Liver (tissue), 9 donors: ENCODE data around the gene SNTA1. TPM values are rescaled to one million over a fixed set of nuclear protein-coding genes. Genes with fewer than 3 reads are reported as not detected.

ENCODE experiments used
- DNase-seq: peaks from one replicate; pipeline ENCODE4 v3.0.0-alpha.2; 2017; ENCODE audit warnings: low spot score
- H3K27ac ChIP-seq, 2 donors: one replicate each; pipeline ENCODE4 v1.7.0; 2013; ENCODE audit warnings: inconsistent platforms in 2 of 2, low read length in 2 of 2, control low read depth in 1 of 2, low read depth in 1 of 2, mild to moderate bottlenecking in 1 of 2
- H3K27me3 ChIP-seq, 4 donors: one replicate each; pipeline versions ENCODE4 v1.6.1 to v1.7.0; 2013; ENCODE audit warnings: low read length in 3 of 4, inconsistent platforms in 1 of 4, mild to moderate bottlenecking in 1 of 4, moderate library complexity in 1 of 4; ENCODE audit not compliant: control insufficient read depth in 4 of 4, insufficient read depth in 4 of 4
- H3K36me3 ChIP-seq, 4 donors: one replicate each; pipeline versions ENCODE4 v1.6.1 to v1.7.0; 2013; ENCODE audit warnings: low read length in 3 of 4, mild to moderate bottlenecking in 3 of 4, low read depth in 1 of 4, moderate library complexity in 1 of 4; ENCODE audit not compliant: control insufficient read depth in 4 of 4, insufficient read depth in 3 of 4
- H3K4me1 ChIP-seq, 4 donors: one replicate each; pipeline versions ENCODE4 v1.6.1 to v1.7.0; 2013; ENCODE audit warnings: low read length in 3 of 4, mild to moderate bottlenecking in 3 of 4, moderate library complexity in 1 of 4; ENCODE audit not compliant: control insufficient read depth in 4 of 4, insufficient read depth in 4 of 4
- H3K4me3 ChIP-seq, 3 donors: one replicate each; pipeline versions ENCODE4 v1.6.1 to v1.7.0; 2013; ENCODE audit warnings: low read length in 3 of 3, control low read depth in 1 of 3, low read depth in 1 of 3, mild to moderate bottlenecking in 1 of 3
- H3K9ac ChIP-seq, 2 donors: one replicate each; pipeline ENCODE4 v1.7.0; 2013; ENCODE audit warnings: low read length in 2 of 2, mild to moderate bottlenecking in 2 of 2, moderate library complexity in 2 of 2, control low read depth in 1 of 2, low read depth in 1 of 2
- H3K9me3 ChIP-seq, 4 donors: one replicate each; pipeline versions ENCODE4 v1.6.1 to v1.7.0; 2013; ENCODE audit warnings: low read length in 3 of 4; ENCODE audit not compliant: control insufficient read depth in 4 of 4
- CTCF ChIP-seq: fragments of 150-350 bp; IDR thresholded peaks from 2 replicates; pipeline ENCODE4 v1.5.1; 2017; ENCODE audit warnings: improper control_type of control experiment, low read depth, low read length; ENCODE audit not compliant: missing input control
- EGR1 ChIP-seq, 2 donors: IDR thresholded peaks; 2 replicates each; pipeline ENCODE4 v1.6.1; 2016 to 2018; ENCODE audit warnings: antibody characterized with exemption in 2 of 2, low read depth in 2 of 2
- FOXA1 ChIP-seq: IDR thresholded peaks from 2 replicates; pipeline ENCODE4 v1.6.1; 2016; ENCODE audit warnings: antibody characterized with exemption
- GABPA ChIP-seq, 2 donors: IDR thresholded peaks in 1 of 2; conservative IDR thresholded peaks in 1 of 2; 2 replicates each; pipeline ENCODE4 v1.6.1; 2016; ENCODE audit warnings: antibody characterized with exemption in 2 of 2, mild to moderate bottlenecking in 1 of 2, moderate library complexity in 1 of 2
- HNF4A ChIP-seq, 2 donors: conservative IDR thresholded peaks; 2 replicates each; pipeline ENCODE4 v1.6.1; 2016; ENCODE audit warnings: antibody characterized with exemption in 2 of 2, mild to moderate bottlenecking in 2 of 2
- HNF4G ChIP-seq: IDR thresholded peaks from 2 replicates; pipeline ENCODE4 v1.6.1; 2016; ENCODE audit warnings: antibody characterized with exemption
- JUND ChIP-seq, 2 donors: IDR thresholded peaks; 2 replicates each; pipeline ENCODE4 v1.6.1; 2016; ENCODE audit warnings: antibody characterized with exemption in 2 of 2
- NR2F2 ChIP-seq: IDR thresholded peaks from 2 replicates; pipeline ENCODE4 v1.6.1; 2016; ENCODE audit warnings: antibody characterized with exemption
- RAD21 ChIP-seq, 2 donors: IDR thresholded peaks; 2 replicates each; pipeline ENCODE4 v1.6.1; 2016; ENCODE audit warnings: antibody characterized with exemption in 2 of 2, mild to moderate bottlenecking in 2 of 2
- REST ChIP-seq: IDR thresholded peaks from 2 replicates; pipeline ENCODE4 v1.6.1; 2016; ENCODE audit warnings: antibody characterized with exemption, mild to moderate bottlenecking
- RXRA ChIP-seq, 2 donors: IDR thresholded peaks; 2 replicates each; pipeline ENCODE4 v1.6.1; 2017 to 2018; ENCODE audit warnings: antibody characterized with exemption in 2 of 2, mild to moderate bottlenecking in 1 of 2
- SP1 ChIP-seq: IDR thresholded peaks from 2 replicates; pipeline ENCODE4 v1.6.1; 2018; ENCODE audit warnings: antibody characterized with exemption, mild to moderate bottlenecking
- TAF1 ChIP-seq: conservative IDR thresholded peaks from 2 replicates; pipeline ENCODE4 v1.6.1; 2016; ENCODE audit warnings: antibody characterized with exemption, mild to moderate bottlenecking
- YY1 ChIP-seq: IDR thresholded peaks from 2 replicates; pipeline ENCODE4 v1.6.1; 2016; ENCODE audit warnings: antibody characterized with exemption, mild to moderate bottlenecking
- WGBS: extraction: QIAGEN DNeasy Blood & Tissue Kit; methylation state at CpG from one replicate; pipeline ENCODE4 v1.1.7; 2013; 5-methylcytosine and 5-hydroxymethylcytosine counted together
- polyA plus RNA-seq, 2 donors: library from polyadenylated mRNA; stranded (reverse) in 1 of 2; unstranded in 1 of 2; fragments of 200-250 nt in 1 of 2; fragments of >200 nt in 1 of 2; fragmentation: Nextera tagmentation in 1 of 2; extraction: Ambion mirVana in 1 of 2; gene quantifications; one replicate each; pipeline versions ENCODE4 v1.2.1 to v1.2.3, GENCODE V29; 2013 to 2015
- total RNA-seq, 2 donors: library from RNA; depleted of rRNA; stranded (reverse); fragments of >200 nt; gene quantifications; one replicate each; pipeline ENCODE4 v1.2.3, GENCODE V29; 2014
- TF ChIP-seq, protein P1 (sequence below): IDR thresholded peaks from 2 replicates; pipeline ENCODE4 v1.6.1; 2016; ENCODE audit warnings: antibody characterized with exemption
- TF ChIP-seq, protein P2 (sequence below): IDR thresholded peaks from 2 replicates; pipeline ENCODE4 v1.6.1; 2016; ENCODE audit warnings: antibody characterized with exemption
- TF ChIP-seq, protein P3 (sequence below): IDR thresholded peaks from 2 replicates; pipeline ENCODE4 v1.6.1; 2016; ENCODE audit warnings: antibody characterized with exemption
- donor health status: healthy.
- donor health status: healthy.
- donor health status: healthy.
- donor health status: healthy.
- donor health status: healthy.

The SNTA1 gene
- total and polyA plus RNA-seq, 4 donors: 3.8 to 9.6 (median 6.9) TPM

- Histone ChIP-seq H3K4me1 (no peaks in the 10 kb centered on the region), H3K4me3 (no peak overlapping the region), H3K9me3 (no peaks in the 10 kb centered on the region), H3K27ac (no peak overlapping the region), H3K36me3 (no peaks in the 10 kb centered on the region), H3K27me3 (no peaks in the 10 kb centered on the region), H3K9ac (no peak overlapping the region)
- 89% methylated on average over 6 of the region's 6 CpGs for WGBS
- TF ChIP-seq, protein P1, sequence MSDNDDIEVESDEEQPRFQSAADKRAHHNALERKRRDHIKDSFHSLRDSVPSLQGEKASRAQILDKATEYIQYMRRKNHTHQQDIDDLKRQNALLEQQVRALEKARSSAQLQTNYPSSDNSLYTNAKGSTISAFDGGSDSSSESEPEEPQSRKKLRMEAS: no peak
- TF ChIP-seq HNF4A (conservative IDR thresholded peaks at IDR 0.05) (no peak), FOXA1 (no peak), RAD21 (IDR thresholded peaks at IDR 0.05) (no peak), GABPA (IDR thresholded peaks at IDR 0.05 in 1 of 2, conservative IDR thresholded peaks at IDR 0.05 in 1 of 2) (no peak), TAF1 (no peak), SP1 (no peak), HNF4G (no peak), CTCF (no peak), JUND (IDR thresholded peaks at IDR 0.05) (no peak), EGR1 (IDR thresholded peaks at IDR 0.05; ENCODE audit: low read depth in 2 of 2) (no peak), YY1 (no peak), REST (no peak), RXRA (IDR thresholded peaks at IDR 0.05) (no peak)
- TF ChIP-seq, protein P2, sequence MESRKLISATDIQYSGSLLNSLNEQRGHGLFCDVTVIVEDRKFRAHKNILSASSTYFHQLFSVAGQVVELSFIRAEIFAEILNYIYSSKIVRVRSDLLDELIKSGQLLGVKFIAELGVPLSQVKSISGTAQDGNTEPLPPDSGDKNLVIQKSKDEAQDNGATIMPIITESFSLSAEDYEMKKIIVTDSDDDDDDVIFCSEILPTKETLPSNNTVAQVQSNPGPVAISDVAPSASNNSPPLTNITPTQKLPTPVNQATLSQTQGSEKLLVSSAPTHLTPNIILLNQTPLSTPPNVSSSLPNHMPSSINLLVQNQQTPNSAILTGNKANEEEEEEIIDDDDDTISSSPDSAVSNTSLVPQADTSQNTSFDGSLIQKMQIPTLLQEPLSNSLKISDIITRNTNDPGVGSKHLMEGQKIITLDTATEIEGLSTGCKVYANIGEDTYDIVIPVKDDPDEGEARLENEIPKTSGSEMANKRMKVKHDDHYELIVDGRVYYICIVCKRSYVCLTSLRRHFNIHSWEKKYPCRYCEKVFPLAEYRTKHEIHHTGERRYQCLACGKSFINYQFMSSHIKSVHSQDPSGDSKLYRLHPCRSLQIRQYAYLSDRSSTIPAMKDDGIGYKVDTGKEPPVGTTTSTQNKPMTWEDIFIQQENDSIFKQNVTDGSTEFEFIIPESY: no peak
- TF ChIP-seq, protein P3, sequence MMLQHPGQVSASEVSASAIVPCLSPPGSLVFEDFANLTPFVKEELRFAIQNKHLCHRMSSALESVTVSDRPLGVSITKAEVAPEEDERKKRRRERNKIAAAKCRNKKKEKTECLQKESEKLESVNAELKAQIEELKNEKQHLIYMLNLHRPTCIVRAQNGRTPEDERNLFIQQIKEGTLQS: no peak
- DNase-seq: no peak
These were observed 39.0 kb upstream of the SNTA1 start for GRCh38 chr20:33482581-33482980.

- Histone ChIP-seq H3K4me3 (no peak overlapping the region), H3K9me3 (no peaks in the 10 kb centered on the region), H3K27ac (no peak overlapping the region), H3K36me3 (no peaks in the 10 kb centered on the region), H3K27me3 (no peaks in the 10 kb centered on the region), H3K4me1 (no peaks in the 10 kb centered on the region), H3K9ac (no peak overlapping the region)
- WGBS: 94% methylated on average over 8 of the region's 8 CpGs
- no peak for TF ChIP-seq TAF1
- no peak for TF ChIP-seq GABPA (IDR thresholded peaks at IDR 0.05 in 1 of 2, conservative IDR thresholded peaks at IDR 0.05 in 1 of 2)
- TF ChIP-seq NR2F2: no peak
- no peak for TF ChIP-seq EGR1 (IDR thresholded peaks at IDR 0.05; ENCODE audit: low read depth in 2 of 2)
- TF ChIP-seq RXRA (IDR thresholded peaks at IDR 0.05): no peak
- no peak for TF ChIP-seq FOXA1
- TF ChIP-seq, protein P1: no peak
- TF ChIP-seq SP1: no peak
- TF ChIP-seq YY1: no peak
- TF ChIP-seq, protein P3: no peak
- no peak for TF ChIP-seq HNF4A (conservative IDR thresholded peaks at IDR 0.05)
- DNase-seq: no peak
These were observed 37.9 kb upstream of the SNTA1 start for GRCh38 chr20:33481431-33481941.
